ENCODE results near the gene DENND1A. TPM values are rescaled to one million over a fixed set of nuclear protein-coding genes. Genes with fewer than 3 reads are reported as not detected.

DENND1A gene
- total RNA-seq, 2 donors from 2014 or later: 18.9 to 26.8 TPM

DNA sequence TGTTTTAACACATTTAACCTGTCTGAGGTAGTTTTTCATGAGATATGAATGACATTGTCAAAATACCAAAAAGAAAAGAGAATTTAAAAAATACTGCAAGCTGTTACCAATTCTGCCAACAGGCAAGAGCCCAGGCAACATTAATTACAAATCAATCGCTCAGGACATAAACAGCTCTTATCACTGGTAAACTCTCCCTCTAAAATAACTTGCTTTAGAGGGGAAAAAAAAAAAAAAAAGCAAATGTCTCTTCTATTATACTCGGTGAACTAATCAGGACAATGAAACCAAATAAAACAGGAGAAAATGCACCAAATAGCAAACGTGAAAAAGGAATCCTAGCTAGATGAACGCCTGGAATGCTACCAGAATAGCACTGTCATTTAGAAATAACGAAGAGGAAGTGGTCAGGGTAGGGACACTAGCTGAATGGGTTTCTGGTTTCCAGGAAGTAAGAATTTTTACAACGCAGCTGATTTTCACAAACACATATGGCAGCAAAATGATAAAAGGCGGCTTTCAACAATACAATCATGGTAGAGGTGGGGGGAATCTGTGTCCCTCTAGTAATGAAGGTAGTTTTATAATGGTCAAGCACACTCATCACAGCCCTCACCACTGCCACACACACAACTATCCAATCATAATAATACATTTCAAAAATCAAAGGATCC, 94.9 kb downstream of the DENND1A start:
- Histone ChIP-seq H3K27me3 (replicated peaks; ENCODE audit: insufficient read depth) (no peaks in the 10 kb centered on the region), H3K27ac (no peak overlapping the region), H3K36me3 (no peaks in the 10 kb centered on the region), H3K4me3 (no peak overlapping the region), H3K9me3 (no peaks in the 10 kb centered on the region), H3K4me1 (replicated peaks) (no peaks in the 10 kb centered on the region)
- intact Hi-C loops (cut with DNase I): no loop called here
- WGBS: 46% methylated on average over 7 of the region's 7 CpGs
- TF ChIP-seq, protein P1, sequence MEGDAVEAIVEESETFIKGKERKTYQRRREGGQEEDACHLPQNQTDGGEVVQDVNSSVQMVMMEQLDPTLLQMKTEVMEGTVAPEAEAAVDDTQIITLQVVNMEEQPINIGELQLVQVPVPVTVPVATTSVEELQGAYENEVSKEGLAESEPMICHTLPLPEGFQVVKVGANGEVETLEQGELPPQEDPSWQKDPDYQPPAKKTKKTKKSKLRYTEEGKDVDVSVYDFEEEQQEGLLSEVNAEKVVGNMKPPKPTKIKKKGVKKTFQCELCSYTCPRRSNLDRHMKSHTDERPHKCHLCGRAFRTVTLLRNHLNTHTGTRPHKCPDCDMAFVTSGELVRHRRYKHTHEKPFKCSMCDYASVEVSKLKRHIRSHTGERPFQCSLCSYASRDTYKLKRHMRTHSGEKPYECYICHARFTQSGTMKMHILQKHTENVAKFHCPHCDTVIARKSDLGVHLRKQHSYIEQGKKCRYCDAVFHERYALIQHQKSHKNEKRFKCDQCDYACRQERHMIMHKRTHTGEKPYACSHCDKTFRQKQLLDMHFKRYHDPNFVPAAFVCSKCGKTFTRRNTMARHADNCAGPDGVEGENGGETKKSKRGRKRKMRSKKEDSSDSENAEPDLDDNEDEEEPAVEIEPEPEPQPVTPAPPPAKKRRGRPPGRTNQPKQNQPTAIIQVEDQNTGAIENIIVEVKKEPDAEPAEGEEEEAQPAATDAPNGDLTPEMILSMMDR (IDR thresholded peaks at IDR 0.05): no peak
- TF ChIP-seq POLR2A (IDR thresholded peaks at IDR 0.05) (no peak), POLR2AphosphoS5 (IDR thresholded peaks at IDR 0.05) (no peak)
- DNase-seq (ENCODE audit: low spot score): no peak

DNA sequence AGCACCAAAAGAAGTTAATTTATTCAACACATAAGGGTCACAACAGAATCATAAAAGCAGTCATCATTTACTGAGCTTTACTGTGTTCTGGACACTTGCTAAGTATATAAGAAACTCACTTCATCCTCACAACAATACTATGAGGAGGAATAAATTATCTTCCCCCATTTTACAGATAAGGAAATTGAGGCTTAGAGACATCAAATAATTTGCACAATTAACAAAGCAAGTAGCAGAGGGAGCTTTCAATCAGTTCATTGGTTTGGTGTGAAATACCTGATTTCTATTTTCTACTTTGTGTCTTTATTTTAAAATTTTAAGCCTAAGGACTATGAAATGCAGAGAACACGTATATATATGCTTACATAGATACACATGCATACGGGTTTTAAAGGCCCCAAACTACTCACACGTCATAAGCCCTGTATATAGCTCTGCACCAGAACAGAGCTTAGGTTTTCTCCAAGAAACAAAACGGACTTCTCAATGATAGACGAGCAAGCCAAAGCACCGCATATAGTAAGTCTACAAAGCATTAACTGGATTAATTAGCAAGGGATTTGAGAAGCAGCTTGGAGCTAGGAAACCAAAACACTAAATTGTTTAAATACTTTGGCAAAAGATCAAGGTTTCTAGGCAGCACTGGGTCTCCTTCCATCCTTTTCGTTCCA, 95.6 kb downstream of the DENND1A start:
- DNase-seq (ENCODE audit: low spot score): no peak
- 64% methylated on average over 7 of the region's 7 CpGs for WGBS
- TF ChIP-seq, protein P1 (IDR thresholded peaks at IDR 0.05): no peak
- TF ChIP-seq POLR2A (IDR thresholded peaks at IDR 0.05) (no peak), POLR2AphosphoS5 (IDR thresholded peaks at IDR 0.05) (no peak)

DNA sequence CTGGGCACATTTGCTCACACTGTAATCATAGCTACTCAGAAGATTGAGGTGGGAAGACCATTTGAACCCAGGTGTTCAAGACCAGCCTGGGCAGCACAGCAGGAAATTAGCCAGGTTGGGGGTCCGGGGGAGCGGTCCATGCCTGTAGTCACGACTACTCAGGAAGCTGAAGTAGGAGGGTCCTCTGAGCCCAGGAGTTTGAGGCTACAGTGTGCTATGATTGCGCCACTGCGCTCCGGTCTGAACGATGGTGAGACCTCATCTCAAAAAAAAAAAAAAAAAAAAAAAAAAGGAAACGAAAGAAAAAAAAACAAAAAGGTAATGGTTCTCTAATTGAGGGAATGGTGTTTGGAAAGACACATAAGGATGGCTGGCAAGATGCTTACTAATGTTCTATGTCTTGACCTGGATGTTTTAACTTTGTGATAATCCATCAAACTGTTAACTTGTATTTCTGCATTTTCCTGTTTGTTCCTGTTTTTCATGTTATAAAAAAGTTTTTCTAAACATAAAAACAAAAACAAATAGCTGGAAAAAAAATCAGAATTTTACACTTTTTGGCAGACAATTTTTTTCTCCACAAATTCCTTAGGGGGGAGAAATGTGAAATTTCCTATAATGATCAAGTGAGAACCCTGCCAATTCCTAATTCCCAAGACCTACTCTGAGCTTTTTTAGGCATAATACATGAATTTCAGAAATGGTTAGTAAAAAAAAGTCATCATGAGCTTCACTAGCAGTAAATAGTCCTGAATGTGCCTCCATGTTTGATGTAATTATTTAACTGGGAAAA, 96.9 kb downstream of the DENND1A start:
- Histone ChIP-seq H3K36me3 (no peaks in the 10 kb centered on the region), H3K4me3 (no peak overlapping the region), H3K27ac (no peak overlapping the region), H3K9me3 (no peaks in the 10 kb centered on the region), H3K27me3 (replicated peaks; ENCODE audit: insufficient read depth) (no peaks in the 10 kb centered on the region), H3K4me1 (replicated peaks) (no peaks in the 10 kb centered on the region)
- no peak for TF ChIP-seq POLR2AphosphoS5 (IDR thresholded peaks at IDR 0.05)
- TF ChIP-seq, protein P1 (IDR thresholded peaks at IDR 0.05): no peak
- no peak for TF ChIP-seq POLR2A (IDR thresholded peaks at IDR 0.05)
- intact Hi-C loops (cut with DNase I): no loop called here
- DNase-seq (ENCODE audit: low spot score): no peak
- WGBS: 85% methylated on average over 8 of the region's 8 CpGs

More for the DNA sequence above, 95.6 kb downstream of the DENND1A start:
- H3K4me1 ChIP-seq (replicated peaks): no peaks in the 10 kb centered on the region
- H3K9me3 ChIP-seq: no peaks in the 10 kb centered on the region
- intact Hi-C loops (cut with DNase I): no loop called here
- H3K4me3 ChIP-seq: no peak overlapping the region
- no peaks in the 10 kb centered on the region for H3K36me3 ChIP-seq
- H3K27me3 ChIP-seq (replicated peaks; ENCODE audit: insufficient read depth): no peaks in the 10 kb centered on the region
- H3K27ac ChIP-seq: no peak overlapping the region

DNA sequence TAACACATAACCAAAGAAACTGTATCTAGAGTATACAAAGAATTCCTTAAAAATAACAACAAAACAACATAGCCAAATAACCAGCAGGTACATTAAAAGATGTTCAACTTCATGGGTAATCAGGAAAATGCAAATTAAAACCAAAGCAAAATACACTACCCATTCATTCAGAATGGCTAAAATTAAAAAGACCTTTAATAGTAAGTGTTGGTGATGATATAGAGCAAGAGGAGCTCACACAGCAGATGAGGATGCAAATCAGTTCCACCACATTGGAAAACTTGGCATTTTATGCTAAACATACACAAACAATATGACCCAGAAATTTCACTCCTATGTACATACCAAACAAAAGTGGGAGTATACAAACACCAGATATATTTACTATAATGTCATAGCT, 97.8 kb downstream of the DENND1A start:
- TF ChIP-seq, protein P1 (IDR thresholded peaks at IDR 0.05): no peak
- no peak for TF ChIP-seq POLR2A (IDR thresholded peaks at IDR 0.05)
- no peak for TF ChIP-seq POLR2AphosphoS5 (IDR thresholded peaks at IDR 0.05)
- Histone ChIP-seq H3K4me1 (replicated peaks) (no peaks in the 10 kb centered on the region), H3K27me3 (replicated peaks; ENCODE audit: insufficient read depth) (no peaks in the 10 kb centered on the region), H3K9me3 (no peaks in the 10 kb centered on the region), H3K4me3 (no peak overlapping the region), H3K36me3 (no peaks in the 10 kb centered on the region), H3K27ac (no peak overlapping the region)
- intact Hi-C loops (cut with DNase I): no loop called here
- DNase-seq (ENCODE audit: low spot score): no peak
